ENCODE data around the gene IFT57.
"Not testable (repeated sequence)": the region's sequence is repeated elsewhere in the genome, so short reads cannot be mapped to it uniquely, and the experiment has no call there.

The IFT57 gene

GRCh38 chr3:108159105-108159504 lies 63.1 kb downstream of the IFT57 start:
- no peak for DNase-seq (ENCODE audit: low read depth in 2 of 2)

GRCh38 chr3:108158251-108158650 lies 64.0 kb downstream of the IFT57 start:
- no peak for DNase-seq (ENCODE audit: low read depth in 2 of 2)

DNA sequence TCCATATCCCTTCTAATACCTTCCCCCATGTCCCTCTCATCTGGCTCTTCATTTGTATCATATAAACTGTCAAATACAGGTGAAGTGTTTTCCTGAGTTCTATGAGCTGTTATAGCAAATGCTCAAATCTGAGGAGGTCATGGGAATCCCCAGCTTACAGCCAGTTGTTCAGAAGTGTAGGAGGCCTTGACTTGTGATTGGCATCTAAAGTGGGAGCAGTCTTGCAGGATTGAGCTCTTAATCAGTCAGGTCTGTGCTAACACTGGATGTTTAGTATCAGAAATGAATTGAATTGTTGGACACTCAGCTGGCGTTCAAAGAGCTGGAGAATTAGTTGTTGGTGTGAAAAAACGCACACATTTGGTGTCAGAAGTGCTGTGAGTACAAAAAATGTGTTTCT lies 65.0 kb downstream of the IFT57 start:
- no peak for DNase-seq (ENCODE audit: low read depth in 2 of 2)

- DNase-seq (ENCODE audit: low read depth in 2 of 2): no peak
These were observed 65.8 kb downstream of the IFT57 start for GRCh38 chr3:108156312-108156853.

DNA sequence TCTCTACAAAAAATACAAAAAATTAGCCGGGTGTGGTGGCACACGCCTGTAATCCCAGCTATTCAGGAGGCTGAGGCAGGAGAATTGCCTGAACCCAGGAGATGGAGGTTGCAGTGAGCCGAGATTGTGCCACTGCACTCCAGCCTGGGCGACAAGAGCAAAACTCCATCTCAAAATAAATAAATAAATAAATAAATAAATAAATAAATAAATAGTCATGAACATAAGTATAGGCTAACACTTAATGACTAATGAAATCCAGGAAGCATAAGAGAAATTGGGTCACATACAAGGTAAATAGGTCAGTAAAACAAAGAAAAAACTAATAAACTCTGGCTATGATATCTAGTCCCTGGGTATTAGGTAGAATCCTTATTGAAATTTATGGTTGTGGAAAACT lies 66.6 kb downstream of the IFT57 start:
- DNase-seq (ENCODE audit: low read depth in 2 of 2): not testable (repeated sequence)

DNA sequence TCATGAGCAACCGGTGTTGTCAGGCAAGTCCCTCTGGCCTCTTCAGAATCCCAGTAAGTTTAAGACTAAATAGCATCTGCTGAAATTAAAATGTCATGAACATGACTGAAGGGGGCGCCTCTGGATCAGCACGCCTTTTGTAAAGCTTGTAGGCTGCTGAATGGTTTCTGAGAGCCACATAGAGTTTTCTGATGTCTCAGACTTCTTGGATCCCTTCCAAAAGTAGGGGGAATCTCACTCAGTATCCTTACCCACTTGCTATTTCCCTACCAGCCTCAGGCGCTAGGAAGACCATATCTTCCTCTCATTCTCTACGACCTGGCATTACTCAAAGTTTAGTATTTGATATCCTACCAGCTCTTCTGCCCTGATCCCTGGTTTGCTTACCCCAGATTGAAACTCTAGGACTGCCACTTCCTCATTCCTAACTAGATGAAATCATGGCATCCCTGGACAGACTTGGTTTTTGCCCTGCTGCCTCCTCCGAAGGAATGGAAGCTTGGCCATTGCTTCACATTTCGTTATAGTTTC lies 68.7 kb downstream of the IFT57 start:
- DNase-seq (ENCODE audit: low read depth in 2 of 2): peak in 1 of 2 donors; percentile 27

DNA sequence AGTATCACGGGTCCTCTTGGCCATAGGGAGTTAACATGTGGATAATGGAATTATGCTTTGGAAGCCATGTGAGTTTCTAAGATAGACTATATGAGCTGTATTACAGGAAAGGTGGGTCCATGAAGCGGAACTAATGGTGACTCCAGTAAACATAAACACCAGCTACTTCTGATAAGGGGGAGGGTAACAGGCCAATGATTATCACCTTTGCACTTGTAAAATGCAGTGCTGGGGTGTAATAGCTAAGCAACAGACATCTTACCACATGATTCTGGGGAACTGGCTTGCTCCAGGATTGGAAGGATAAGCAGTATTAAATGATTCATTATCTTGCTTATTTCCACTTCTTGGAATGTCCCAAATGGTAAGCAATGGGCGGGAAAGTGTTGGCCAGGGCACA lies 70.0 kb downstream of the IFT57 start:
- no peak for DNase-seq (ENCODE audit: low read depth in 2 of 2)

DNA sequence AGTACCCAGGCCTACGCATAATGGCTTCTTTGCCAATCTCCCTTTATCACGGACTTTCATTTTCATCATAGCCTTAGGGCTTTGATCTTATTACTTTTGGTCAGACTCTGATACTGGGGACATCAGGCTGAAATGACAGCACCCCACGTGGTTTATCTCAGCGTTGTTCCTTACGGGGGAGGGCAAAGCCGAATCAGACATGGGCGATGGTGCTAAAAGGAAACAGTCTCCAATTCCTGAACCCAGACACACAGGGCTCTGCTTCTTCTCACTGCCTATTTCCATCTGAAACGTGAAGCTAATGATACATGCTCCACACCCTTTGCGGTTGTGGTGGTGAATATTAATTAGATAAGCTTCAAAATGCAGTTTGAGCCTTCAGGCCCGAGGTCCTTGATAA lies 72.0 kb downstream of the IFT57 start:
- no peak for DNase-seq (ENCODE audit: low read depth in 2 of 2)

DNA sequence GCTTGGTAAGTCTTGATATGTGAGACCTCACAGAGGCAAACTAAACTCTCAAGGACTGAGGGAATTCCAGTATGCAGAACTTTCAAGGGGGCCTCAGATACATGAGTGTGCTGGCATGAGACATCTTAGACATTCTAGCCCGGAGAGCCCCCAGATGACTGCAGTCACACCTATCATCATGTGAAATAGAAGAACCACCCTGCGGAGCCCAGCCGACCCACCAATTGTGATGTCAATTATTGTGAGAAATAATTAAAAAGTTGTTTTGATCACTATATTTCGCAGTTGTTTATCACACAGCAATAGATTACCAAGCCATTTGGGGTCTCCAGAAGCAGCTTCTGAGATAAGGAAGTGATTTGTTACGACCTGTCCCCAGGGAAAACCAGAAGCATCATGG lies 76.1 kb downstream of the IFT57 start:
- DNase-seq (ENCODE audit: low read depth in 2 of 2): no peak

- DNase-seq (ENCODE audit: low read depth in 2 of 2): no peak
These were observed 76.6 kb downstream of the IFT57 start for GRCh38 chr3:108145578-108145977.

DNA sequence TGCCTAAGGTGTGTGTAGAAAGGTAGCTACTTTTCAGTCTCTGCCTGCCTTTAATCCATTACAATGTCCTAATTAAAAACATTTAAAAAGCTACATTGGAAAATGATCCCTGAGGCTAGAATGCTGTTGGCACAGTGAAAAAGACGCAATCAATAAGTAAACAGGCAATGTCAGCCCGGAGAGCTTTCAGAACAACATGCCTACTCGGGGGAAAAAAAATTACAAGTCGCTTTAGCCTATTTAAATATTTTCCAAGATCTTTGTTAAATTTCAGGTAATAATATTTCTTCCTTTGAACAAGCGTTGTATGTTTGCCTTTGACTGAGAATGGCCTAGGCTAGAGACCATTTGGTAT lies 84.8 kb downstream of the IFT57 start:
- DNase-seq (ENCODE audit: low read depth in 2 of 2): no peak

DNA sequence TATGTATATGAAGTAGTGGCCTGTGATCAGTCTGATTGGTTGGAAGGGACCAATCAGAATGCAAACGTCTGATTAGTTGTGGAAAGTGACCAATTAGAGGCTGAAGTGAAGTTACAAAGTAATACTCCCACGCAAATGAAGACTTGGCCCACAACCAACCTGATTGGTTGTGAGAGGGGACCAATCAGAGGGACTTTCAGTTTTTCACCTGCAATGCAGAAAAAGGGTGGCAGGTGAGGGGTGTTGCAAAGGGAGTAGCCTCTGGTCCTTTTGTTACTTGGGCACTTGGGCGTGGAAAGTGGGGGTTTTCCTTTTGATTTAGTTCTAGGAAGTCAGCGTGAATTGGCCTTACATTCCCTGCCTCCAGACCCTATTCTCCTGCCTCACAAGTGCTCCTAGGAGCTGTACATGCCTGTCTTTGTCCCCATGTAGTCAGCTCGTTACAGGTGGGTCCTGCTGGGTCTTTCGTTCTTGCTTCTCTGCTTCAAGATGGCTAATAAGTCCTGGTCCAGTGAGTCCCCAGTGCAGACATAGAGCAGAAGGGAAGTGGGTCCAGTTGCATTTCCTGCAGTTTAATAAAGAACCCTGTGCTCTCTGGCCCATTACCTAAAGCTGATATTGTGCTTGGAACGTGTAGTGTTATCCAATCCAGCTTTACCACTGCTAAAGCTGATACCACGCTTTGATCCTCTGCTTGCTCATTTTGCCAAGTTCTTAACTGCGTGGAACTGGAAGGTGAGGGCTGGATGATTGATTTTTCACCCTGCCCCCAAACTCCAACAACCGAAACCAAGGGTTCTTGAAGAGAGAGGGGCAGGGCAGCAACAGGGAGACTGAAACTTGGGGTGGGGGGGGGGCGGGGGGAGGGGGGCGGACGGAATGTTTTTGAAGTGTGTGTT lies 85.4 kb downstream of the IFT57 start:
- DNase-seq (ENCODE audit: low read depth in 2 of 2): no peak

DNA sequence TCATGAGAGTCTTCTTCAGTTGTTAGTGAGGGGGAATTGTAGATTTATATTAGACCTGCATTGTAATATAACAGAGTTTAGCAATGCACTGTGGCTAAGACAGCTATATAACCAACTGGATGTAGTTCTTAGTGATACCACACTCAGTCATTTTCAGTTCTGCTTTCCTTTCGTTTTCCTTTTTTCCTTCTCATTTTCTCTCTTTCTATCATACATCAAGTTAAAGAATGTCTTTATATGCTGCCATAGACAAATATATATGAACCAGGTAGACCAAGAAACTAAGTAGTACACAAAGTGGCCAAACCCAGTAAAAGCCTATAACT lies 87.7 kb downstream of the IFT57 start:
- no peak for DNase-seq (ENCODE audit: low read depth in 2 of 2)

- no peak for DNase-seq (ENCODE audit: low read depth in 2 of 2)
These were observed 88.2 kb downstream of the IFT57 start for GRCh38 chr3:108133858-108134554.

GRCh38 chr3:108133048-108133369 lies 89.2 kb downstream of the IFT57 start:
- no peak for DNase-seq (ENCODE audit: low read depth in 2 of 2)

- DNase-seq (ENCODE audit: low read depth in 2 of 2): no peak
These were observed 90.6 kb downstream of the IFT57 start for GRCh38 chr3:108131475-108132134.

- DNase-seq (ENCODE audit: low read depth in 2 of 2): no peak
These were observed 91.3 kb downstream of the IFT57 start for GRCh38 chr3:108130701-108131474.

DNA sequence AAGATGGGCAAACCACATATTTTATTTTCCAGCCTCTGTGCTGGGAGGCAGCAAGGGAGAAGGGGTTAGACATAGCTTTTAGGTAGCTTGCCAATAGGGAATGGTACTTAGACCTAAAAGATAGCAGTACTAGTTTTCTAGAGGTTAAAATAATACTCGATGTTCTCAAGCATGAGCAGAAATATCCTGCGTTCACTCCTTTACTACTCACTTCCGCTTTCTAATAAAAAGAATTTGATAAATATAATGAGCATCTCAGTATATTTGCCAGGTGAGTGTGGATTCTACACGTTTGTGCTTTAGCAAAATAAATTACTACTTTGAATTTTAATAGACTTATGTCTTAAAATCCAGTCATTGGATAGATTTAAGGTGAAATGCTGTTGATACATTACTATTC lies 92.0 kb downstream of the IFT57 start:
- no peak for DNase-seq (ENCODE audit: low read depth in 2 of 2)

DNA sequence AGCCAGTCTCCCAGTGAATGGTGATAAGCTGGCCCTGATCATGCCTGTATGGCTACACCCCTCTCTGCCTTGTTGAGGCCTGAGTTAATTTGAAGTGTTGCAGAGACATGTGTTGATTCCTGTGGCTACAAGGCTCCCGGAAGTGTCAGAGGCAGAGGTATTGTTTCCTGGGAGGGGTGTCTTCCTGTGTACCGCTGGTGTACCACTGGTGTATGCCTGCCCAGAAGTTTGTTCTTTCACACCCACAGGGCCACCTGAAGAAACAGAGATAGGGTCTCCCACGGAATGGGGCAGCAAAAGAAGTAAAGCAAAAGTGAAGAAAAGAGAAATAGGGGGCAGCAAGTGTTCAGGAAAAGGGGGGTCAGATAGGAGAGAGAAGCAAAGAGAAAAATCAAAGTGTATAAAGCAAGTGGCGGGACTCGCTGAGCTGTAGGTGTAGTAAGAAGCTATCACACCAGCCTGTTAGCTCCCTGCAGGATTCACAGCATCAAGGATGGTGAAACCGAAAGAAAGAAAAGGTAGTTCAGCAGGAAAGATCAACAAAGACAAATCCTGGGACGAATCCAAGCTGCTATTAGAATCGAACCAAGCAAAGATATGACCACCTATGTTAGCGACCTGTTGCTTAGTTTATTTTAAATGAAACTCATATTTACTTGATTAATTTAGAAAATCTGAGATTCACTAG lies 94.8 kb downstream of the IFT57 start:
- DNase-seq (ENCODE audit: low read depth in 2 of 2): peak; percentile 21 to 39

DNA sequence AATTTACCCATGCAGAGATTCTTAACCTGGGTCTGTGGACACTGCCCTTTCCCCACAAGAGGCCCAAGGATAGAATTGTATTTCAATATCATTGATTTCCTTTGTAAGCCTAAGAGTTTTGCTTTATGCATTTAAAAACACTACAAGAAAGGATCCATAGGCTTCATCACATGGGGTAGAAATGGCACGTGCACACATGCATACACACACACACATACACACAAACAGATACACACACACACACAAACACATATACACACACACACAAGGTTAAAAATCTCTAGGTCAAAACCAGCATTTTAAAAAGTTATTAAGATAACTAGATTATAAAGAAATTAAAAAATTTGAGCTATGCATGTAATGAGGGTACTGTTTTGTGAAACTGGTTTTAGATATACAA lies 95.9 kb downstream of the IFT57 start:
- no peak for DNase-seq (ENCODE audit: low read depth in 2 of 2)

DNA sequence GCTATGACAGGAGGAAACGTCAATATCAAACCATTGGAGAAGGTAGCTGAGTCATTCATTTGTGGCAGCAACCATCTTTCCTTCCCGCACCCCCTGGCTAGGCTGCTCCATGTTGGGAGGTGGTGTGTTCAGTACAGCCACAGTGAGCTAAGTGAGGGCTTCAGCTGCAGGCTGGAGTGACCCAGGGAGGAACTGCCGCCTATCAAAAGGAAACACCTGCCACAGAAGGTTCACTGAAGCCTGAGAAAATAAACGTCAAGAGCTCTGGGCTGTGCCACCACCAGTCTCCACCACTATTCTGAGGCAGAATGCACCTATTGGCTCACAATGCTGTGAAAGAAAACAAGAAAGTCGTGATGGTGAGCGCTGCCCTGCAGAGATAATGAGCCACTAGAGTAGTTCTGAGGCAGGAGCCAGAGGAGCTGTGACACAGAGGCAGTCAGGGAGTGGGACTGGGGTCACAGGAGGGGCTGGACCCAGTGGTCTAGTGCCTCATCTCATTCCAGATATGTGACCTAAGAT lies 96.6 kb downstream of the IFT57 start:
- DNase-seq (ENCODE audit: low read depth in 2 of 2): peak; percentile 8 to 39

Measured in stimulated activated CD8-positive, alpha-beta memory T cell treated with anti-CD3 and anti-CD28 coated beads, Interleukin-2, amount 100 ng/mL, for 1 hour (primary cell).